SK-N-SH (cell line): ENCODE measurements around the gene AKAP6. TPM values are rescaled to one million over a fixed set of nuclear protein-coding genes. Genes with fewer than 3 reads are reported as not detected.

ENCODE experiments used
- CTCF ChIA-PET: fragments of 300-600, 350-600 bp; formaldehyde crosslinking; extraction: SDS; loops from one replicate; lab custom pipeline; 2021; lab: Yijun Ruan, JAX
- POLR2A ChIA-PET: fragments of 350-600 bp; sonication (Branson Sonifier 250); formaldehyde crosslinking; extraction: SDS; loops from one replicate; lab custom pipeline; 2020; ENCODE audit warnings: antibody characterized with exemption, inconsistent platforms; lab: Yijun Ruan, JAX
- DNase-seq: peaks from one replicate; pipeline ENCODE4 v3.0.0; 2012
- H2AFZ ChIP-seq: fragments of 200-600 bp; sonication (generic); 2 replicates; pipeline ENCODE4 v1.8.1; 2016; ENCODE audit warnings: antibody characterized with exemption, mild to moderate bottlenecking, low read depth
- H3F3A ChIP-seq: fragments of 200-600 bp; sonication (generic); replicated peaks from 2 replicates; pipeline ENCODE3; 2016; ENCODE audit warnings: antibody characterized with exemption, mild to moderate bottlenecking; ENCODE audit not compliant: insufficient read depth
- H3K27ac ChIP-seq, 2 experiments: fragments of 200-500 bp in 1 of 2; fragments of 200-600 bp in 1 of 2; sonication (Bioruptor generic) in 1 of 2; sonication (generic), shearing (Covaris generic) in 1 of 2; 2 replicates each; pipeline versions ENCODE4 v1.5.1 to v1.6.1; 2014 to 2016; ENCODE audit warnings: low read depth in 2 of 2, inconsistent platforms in 1 of 2, low read length in 1 of 2, mild to moderate bottlenecking in 1 of 2, mixed read lengths in 1 of 2
- H3K27me3 ChIP-seq: fragments of 200-600 bp; sonication (generic), shearing (Covaris generic); 2 replicates; pipeline ENCODE4 v1.6.1; 2016; ENCODE audit warnings: mixed run types; ENCODE audit not compliant: insufficient read depth
- H3K36me3 ChIP-seq, 2 experiments: fragments of 200-500 bp in 1 of 2; fragments of 200-600 bp in 1 of 2; sonication (Bioruptor generic) in 1 of 2; sonication (generic) in 1 of 2; replicated peaks in 1 of 2; 2 replicates each; pipeline versions ENCODE3 to v1.5.1; 2014 to 2016; ENCODE audit warnings: low read length in 1 of 2, mild to moderate bottlenecking in 1 of 2; ENCODE audit not compliant: insufficient read depth in 2 of 2, control insufficient read depth in 1 of 2
- H3K4me1 ChIP-seq, 2 experiments: fragments of 200-500 bp in 1 of 2; fragments of 200-600 bp in 1 of 2; sonication (Bioruptor generic) in 1 of 2; sonication (generic), shearing (Covaris generic) in 1 of 2; 2 replicates each; pipeline versions ENCODE4 v1.5.1 to v1.6.1; 2014 to 2016; ENCODE audit warnings: low read depth in 1 of 2, low read length in 1 of 2, mixed run types in 1 of 2; ENCODE audit not compliant: insufficient read depth in 2 of 2, control insufficient read depth in 1 of 2
- H3K4me2 ChIP-seq: fragments of 200-600 bp; sonication (generic), shearing (Covaris generic); 2 replicates; pipeline ENCODE4 v1.6.1; 2017; ENCODE audit warnings: mixed run types
- H3K4me3 ChIP-seq, 2 experiments: fragments of 200-500 bp in 1 of 2; fragments of 200-600 bp in 1 of 2; sonication (Bioruptor generic) in 1 of 2; sonication (generic), shearing (Covaris generic) in 1 of 2; 2 replicates each; pipeline versions ENCODE4 v1.5.1 to v1.8.1; 2014 to 2016; ENCODE audit warnings: low read depth in 2 of 2, inconsistent platforms in 1 of 2, low read length in 1 of 2, mild to moderate bottlenecking in 1 of 2, mixed read lengths in 1 of 2, moderate library complexity in 1 of 2
- H3K79me2 ChIP-seq: fragments of 200-600 bp; sonication (generic); 2 replicates; pipeline ENCODE4 v1.8.1; 2017; ENCODE audit warnings: mild to moderate bottlenecking; ENCODE audit not compliant: insufficient read depth
- H3K9ac ChIP-seq: fragments of 200-600 bp; sonication (generic); 2 replicates; pipeline ENCODE4 v1.6.1; 2017; ENCODE audit warnings: mixed run types
- H3K9me2 ChIP-seq: fragments of 200-600 bp; sonication (generic); 2 replicates; pipeline ENCODE4 v1.6.1; 2017; ENCODE audit warnings: mixed run types
- H3K9me3 ChIP-seq: fragments of 200-600 bp; sonication (generic); 2 replicates; pipeline ENCODE4 v1.6.1; 2017; ENCODE audit warnings: mixed run types, mild to moderate bottlenecking, moderate library complexity
- H4K20me1 ChIP-seq: fragments of 200-600 bp; sonication (generic); 2 replicates; pipeline ENCODE4 v1.6.1; 2017; ENCODE audit warnings: mild to moderate bottlenecking, mixed run types; ENCODE audit not compliant: insufficient read depth
- CHD2 ChIP-seq: fragments of 150-350 bp; IDR thresholded peaks from 2 replicates; pipeline ENCODE4 v1.6.1; 2018; ENCODE audit warnings: low read length; ENCODE audit not compliant: partially characterized antibody
- CTCF ChIP-seq: fragments of 200-600 bp; sonication (generic); IDR thresholded peaks from 2 replicates; pipeline ENCODE4 v1.6.1; 2017; ENCODE audit warnings: antibody characterized with exemption, mild to moderate bottlenecking, moderate library complexity
- EP300 ChIP-seq, 2 experiments: IDR thresholded peaks; 2 replicates each; pipeline versions ENCODE4 v1.4.0 to v1.6.1; 2012; ENCODE audit warnings: borderline replicate concordance in 1 of 2, low read depth in 1 of 2, low read length in 1 of 2
- FOSL2 ChIP-seq: IDR thresholded peaks from 2 replicates; pipeline ENCODE4 v1.4.0; 2012; ENCODE audit warnings: low read depth, mild to moderate bottlenecking, moderate library complexity, borderline replicate concordance
- FOXJ3 ChIP-seq: sonication (generic); formaldehyde crosslinking; IDR thresholded peaks from 2 replicates; pipeline ENCODE4 v1.5.1; 2020; ENCODE audit warnings: mild to moderate bottlenecking, missing genetic modification reagents
- FOXM1 ChIP-seq: IDR thresholded peaks from 2 replicates; pipeline ENCODE4 v1.4.0; 2012; ENCODE audit warnings: low read depth, mild to moderate bottlenecking
- GABPA ChIP-seq: IDR thresholded peaks from 2 replicates; pipeline ENCODE4 v1.4.0; 2012; ENCODE audit warnings: low read depth, mild to moderate bottlenecking
- IRF3 ChIP-seq: fragments of 150-350 bp; IDR thresholded peaks from 2 replicates; pipeline ENCODE4 v1.6.1; 2016; ENCODE audit warnings: mild to moderate bottlenecking, low read depth, low read length
- MXI1 ChIP-seq: IDR thresholded peaks from 2 replicates; pipeline ENCODE4 v1.6.1; 2012; ENCODE audit warnings: mild to moderate bottlenecking, low read depth, low read length, improper control_type of control experiment
- NFIC ChIP-seq: IDR thresholded peaks from 2 replicates; pipeline ENCODE4 v1.4.0; 2012; ENCODE audit warnings: borderline replicate concordance
- NRF1 ChIP-seq: IDR thresholded peaks from 2 replicates; pipeline ENCODE4 v1.6.1; 2012; ENCODE audit warnings: low read depth, mild to moderate bottlenecking, low read length
- RFX5 ChIP-seq: IDR thresholded peaks from 2 replicates; pipeline ENCODE4 v1.6.1; 2012; ENCODE audit warnings: mild to moderate bottlenecking, improper control_type of control experiment, low read length
- RXRA ChIP-seq: IDR thresholded peaks from 2 replicates; pipeline ENCODE4 v1.4.0; 2012; ENCODE audit warnings: low read depth, mild to moderate bottlenecking, borderline replicate concordance
- SIN3A ChIP-seq: IDR thresholded peaks from 2 replicates; pipeline ENCODE4 v1.6.1; 2012; ENCODE audit warnings: low read depth, mild to moderate bottlenecking, low read length, moderate library complexity, borderline replicate concordance
- SMC3 ChIP-seq: IDR thresholded peaks from 2 replicates; pipeline ENCODE4 v1.6.1; 2012; ENCODE audit warnings: low read depth, low read length, improper control_type of control experiment
- TAF1 ChIP-seq: IDR thresholded peaks from 2 replicates; pipeline ENCODE4 v1.6.1; 2012; ENCODE audit warnings: low read depth, mild to moderate bottlenecking, low read length, moderate library complexity, borderline replicate concordance
- TEAD4 ChIP-seq: IDR thresholded peaks from 2 replicates; pipeline ENCODE4 v1.4.0; 2012; ENCODE audit warnings: mild to moderate bottlenecking, borderline replicate concordance; ENCODE audit not compliant: insufficient read depth
- USF2 ChIP-seq: fragments of 150-350 bp; IDR thresholded peaks from 2 replicates; pipeline ENCODE4 v1.6.1; 2017; ENCODE audit warnings: antibody characterized with exemption, low read length, low read depth, borderline replicate concordance
- YY1 ChIP-seq: IDR thresholded peaks from 2 replicates; pipeline ENCODE4 v1.4.0; 2012; ENCODE audit warnings: low read depth, mild to moderate bottlenecking
- WGBS: methylation state at CpG from one replicate; pipeline ENCODE4 v1.1.6; 2017; ENCODE audit warnings: low lambda C conversion rate; 5-methylcytosine and 5-hydroxymethylcytosine counted together
- polyA plus RNA-seq, 3 experiments: library from polyadenylated mRNA; depleted of rRNA; stranded (reverse); fragments of >200 nt; gene quantifications; 2 replicates each; pipeline ENCODE4 v1.2.3, GENCODE V29; 2012
- TF ChIP-seq, protein P1 (sequence below): IDR thresholded peaks from 2 replicates; pipeline ENCODE4; 2012

Gene AKAP6
- polyA plus RNA-seq, 1 of the 3 experiments (the other 2 are of a cell fraction), result 1.7 TPM

GRCh38 chr14:32450919-32451675 lies 122.0 kb downstream of the AKAP6 start:
- Histone ChIP-seq H3K27me3 (no peaks in the 10 kb centered on the region), H3F3A (peaks cover 15% of the 10 kb centered on the region), H3K4me1 (peaks cover 3 to 5% of the 10 kb centered on the region in 2 experiments; a peak in 3 of 4 replicates), H3K36me3 (no peaks in the 10 kb centered on the region), H3K27ac (no peak overlapping the region; a peak in 1 of 4 replicates), H2AFZ (no peak overlapping the region), H3K4me2 (no peak overlapping the region), H3K4me3 (no peak overlapping the region), H3K9me2 (no peaks in the 10 kb centered on the region), H3K9ac (no peak overlapping the region), H3K79me2 (no peaks in the 10 kb centered on the region; the same call in 1 of the 2 replicates), H4K20me1 (no peaks in the 10 kb centered on the region), H3K9me3 (no peaks in the 10 kb centered on the region)
- WGBS, result 72% methylated on average over 2 of the region's 2 CpGs
- no peak for DNase-seq
- TF ChIP-seq SMC3 (no peak), MXI1 (no peak), FOXM1 (no peak), NFIC (no peak), CHD2 (no peak), IRF3 (no peak), RXRA (no peak)
- CTCF ChIA-PET, result interaction anchor here (0.7 to 2.1 kb wide), 4 partner anchors 19 to 63 kb away, joined by 3 to 7 read pairs (median 3); no protein-coding TSS in a partner anchor
- POLR2A ChIA-PET, result no interaction called here

GRCh38 chr14:32453857-32454810 lies 125.0 kb downstream of the AKAP6 start:
- H3K4me3 ChIP-seq, result no peak overlapping the region
- WGBS, result 73% methylated on average over 9 of the region's 9 CpGs
- no peaks in the 10 kb centered on the region for H3K9me2 ChIP-seq
- H3K9ac ChIP-seq, result 0 out of 2 replicates have a peak overlapping the region, but pooled peaks have one; percentile 33
- H3K27me3 ChIP-seq, result no peaks in the 10 kb centered on the region
- H3K4me1 ChIP-seq, result peaks cover 22 to 26% of the 10 kb centered on the region in 2 experiments
- CTCF ChIA-PET, result interaction anchor here (1.2 kb wide), 1 partner anchor 125 kb away, joined by 3 read pairs; the partner anchor contains the start of gene AKAP6
- DNase-seq, result no peak
- no peaks in the 10 kb centered on the region for H4K20me1 ChIP-seq
- H3K4me2 ChIP-seq, result no peak overlapping the region
- H2AFZ ChIP-seq, result peak overlapping the region; percentile 19
- H3K9me3 ChIP-seq, result no peaks in the 10 kb centered on the region
- no peaks in the 10 kb centered on the region; the same call in 1 of the 2 replicates for H3K79me2 ChIP-seq
- POLR2A ChIA-PET, result no interaction called here
- H3K27ac ChIP-seq, result peak overlapping the region; percentile 79 to 89
- H3F3A ChIP-seq, result peaks cover 33% of the 10 kb centered on the region
- no peaks in the 10 kb centered on the region for H3K36me3 ChIP-seq
- TF ChIP-seq RFX5 (no peak), TEAD4 (no peak), YY1 (no peak), NRF1 (no peak), EP300 (IDR thresholded peaks at IDR 0.05; ENCODE audit: borderline replicate concordance in 1 of 2, low read depth in 1 of 2, low read length in 1 of 2) (no peak), FOSL2 (no peak), CTCF (no peak), NFIC (no peak), GABPA (no peak), USF2 (no peak), CHD2 (no peak), FOXJ3 (CRISPR knock-in tag) (no peak), SIN3A (no peak), TAF1 (no peak)
- TF ChIP-seq, protein P1, sequence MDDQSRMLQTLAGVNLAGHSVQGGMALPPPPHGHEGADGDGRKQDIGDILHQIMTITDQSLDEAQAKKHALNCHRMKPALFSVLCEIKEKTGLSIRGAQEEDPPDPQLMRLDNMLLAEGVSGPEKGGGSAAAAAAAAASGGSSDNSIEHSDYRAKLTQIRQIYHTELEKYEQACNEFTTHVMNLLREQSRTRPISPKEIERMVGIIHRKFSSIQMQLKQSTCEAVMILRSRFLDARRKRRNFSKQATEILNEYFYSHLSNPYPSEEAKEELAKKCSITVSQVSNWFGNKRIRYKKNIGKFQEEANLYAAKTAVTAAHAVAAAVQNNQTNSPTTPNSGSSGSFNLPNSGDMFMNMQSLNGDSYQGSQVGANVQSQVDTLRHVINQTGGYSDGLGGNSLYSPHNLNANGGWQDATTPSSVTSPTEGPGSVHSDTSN, result peak; percentile 15; the same call in 1 of the 2 replicates
